AML-193 (cell line): Measurements from ENCODE around the gene HGF.

ENCODE experiments used
- DNase-seq, 2 experiments: peaks; one replicate each; lab custom pipeline; 2025; lab: John Stamatoyannopoulos, UW

The HGF gene

GRCh38 chr7:81682873-81683272 lies 87.0 kb downstream of the HGF start:
- no peak for DNase-seq

- no peak for DNase-seq
Observed at GRCh38 chr7:81680120-81680519, 89.7 kb downstream of the HGF start.

DNA sequence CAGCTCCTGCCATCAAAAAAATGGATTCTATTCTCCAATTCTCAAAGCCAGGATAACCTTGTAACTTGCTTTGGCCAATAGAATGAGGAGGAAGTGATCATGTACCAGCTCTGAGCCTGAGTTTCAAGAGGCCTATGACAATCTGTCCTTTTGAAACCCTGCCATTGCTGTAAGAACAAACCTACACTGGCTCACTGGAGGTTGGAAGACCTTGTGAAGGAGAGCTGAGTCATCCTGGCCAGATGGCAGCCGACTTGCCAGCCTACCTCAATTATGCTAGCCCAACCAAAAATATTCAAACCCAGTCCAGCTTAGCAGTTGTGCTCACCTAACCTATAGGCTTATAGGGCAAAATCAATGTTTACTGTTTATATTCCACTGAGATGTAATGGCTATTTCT lies 93.0 kb downstream of the HGF start:
- no peak for DNase-seq

- DNase-seq, result peak; percentile 6 to 25
Observed at GRCh38 chr7:81676105-81676811, 93.6 kb downstream of the HGF start.

GRCh38 chr7:81674431-81674830 lies 95.4 kb downstream of the HGF start:
- no peak for DNase-seq

GRCh38 chr7:81672872-81673271 lies 97.0 kb downstream of the HGF start:
- no peak for DNase-seq

- no peak for DNase-seq
Observed at GRCh38 chr7:81669476-81670105, 100.3 kb downstream of the HGF start.

DNA sequence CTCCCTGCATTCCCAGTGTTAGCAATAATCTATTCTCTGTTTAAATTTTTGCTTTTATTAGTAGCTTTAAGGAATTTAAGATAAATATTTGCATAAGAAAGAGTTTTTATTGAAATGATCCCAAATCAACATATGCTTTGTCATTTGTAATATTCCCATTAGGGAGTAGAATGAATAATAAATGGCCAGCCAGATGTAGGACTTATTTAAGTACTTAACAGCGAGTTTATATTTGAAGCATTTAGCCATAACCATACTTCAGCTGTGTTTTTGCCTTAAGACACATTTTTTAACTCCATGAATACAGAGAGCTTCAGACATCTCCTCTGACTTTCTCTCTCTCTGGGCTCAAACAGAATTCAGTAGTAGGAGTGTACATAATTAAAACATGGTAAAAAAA lies 103.6 kb downstream of the HGF start:
- DNase-seq, result no peak

- DNase-seq, result no peak
Observed at GRCh38 chr7:81665236-81665635, 104.6 kb downstream of the HGF start.

GRCh38 chr7:81664304-81664703 lies 105.5 kb downstream of the HGF start:
- DNase-seq, result no peak

GRCh38 chr7:81662531-81662930 lies 107.3 kb downstream of the HGF start:
- no peak for DNase-seq

GRCh38 chr7:81659697-81660395 lies 110.0 kb downstream of the HGF start:
- DNase-seq, result no peak

- DNase-seq, result no peak
Observed at GRCh38 chr7:81657551-81657950, 112.3 kb downstream of the HGF start.

DNA sequence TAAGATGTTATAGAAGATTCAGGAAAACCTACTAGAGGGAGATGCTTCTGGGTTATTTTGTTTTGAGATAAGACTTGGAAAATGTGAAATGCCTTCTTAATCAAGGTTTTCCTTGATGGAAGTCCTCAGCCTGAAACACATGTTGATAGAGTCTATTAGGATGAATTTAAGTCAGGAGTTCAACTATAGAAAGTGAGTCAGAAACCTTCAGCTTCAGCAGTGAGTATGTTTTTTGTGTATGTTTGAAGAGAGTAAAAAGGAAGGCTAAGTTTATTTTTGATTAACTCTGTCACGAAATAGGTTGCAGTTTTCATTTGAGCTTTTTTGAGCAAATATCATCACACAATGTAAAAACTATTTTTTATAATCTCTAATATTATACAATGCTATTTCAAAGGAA lies 114.6 kb downstream of the HGF start:
- DNase-seq, result no peak

DNA sequence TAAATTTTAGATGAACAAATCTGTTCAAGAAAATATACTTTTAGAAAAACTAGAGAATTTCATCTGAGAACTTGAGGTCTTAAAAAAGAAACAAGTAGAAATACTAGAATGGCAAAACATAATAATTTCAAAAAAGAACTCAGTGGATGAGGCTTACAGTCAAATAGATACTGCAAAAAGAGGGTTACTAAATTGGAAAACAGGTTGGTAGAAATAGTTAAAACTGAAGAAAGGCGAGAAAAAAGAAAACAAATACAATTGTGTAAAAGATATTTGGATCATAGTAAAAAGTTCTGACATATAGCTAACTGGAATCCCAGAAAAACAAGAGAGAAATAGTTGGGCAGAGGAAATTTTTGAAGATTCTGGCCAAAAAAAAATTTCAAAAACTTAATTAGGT lies 117.6 kb downstream of the HGF start:
- DNase-seq, result no peak
